Parathyroid adenoma (tissue), 2 donors: ENCODE measurements around the gene MPPED1.

ENCODE experiments used
- H2AFZ ChIP-seq: fragments of 300-600 bp; sonication (generic); one replicate; pipeline ENCODE4 v1.7.0; 2017; ENCODE audit warnings: antibody characterized with exemption, mild to moderate bottlenecking
- H3K27ac ChIP-seq: fragments of 300-600 bp; sonication (generic); one replicate; pipeline ENCODE4 v1.7.0; 2017
- H3K27me3 ChIP-seq: fragments of 300-600 bp; sonication (generic); one replicate; pipeline ENCODE4 v1.7.0; 2017; ENCODE audit warnings: low read length; ENCODE audit not compliant: control insufficient read depth, insufficient read depth
- H3K36me3 ChIP-seq: fragments of 300-600 bp; sonication (generic); one replicate; pipeline ENCODE4 v1.7.0; 2017; ENCODE audit warnings: low read length; ENCODE audit not compliant: control insufficient read depth, insufficient read depth
- H3K4me1 ChIP-seq: fragments of 300-600 bp; sonication (generic); one replicate; pipeline ENCODE4 v1.7.0; 2017; ENCODE audit warnings: control low read depth
- H3K4me2 ChIP-seq: fragments of 300-600 bp; sonication (generic); one replicate; pipeline ENCODE4 v1.7.0; 2017; ENCODE audit warnings: low read length
- H3K4me3 ChIP-seq: fragments of 300-600 bp; sonication (generic); one replicate; pipeline ENCODE4 v1.7.0; 2017; ENCODE audit warnings: low read depth, low read length
- H3K79me2 ChIP-seq: fragments of 300-600 bp; sonication (generic); one replicate; pipeline ENCODE4 v1.7.0; 2017; ENCODE audit warnings: control low read depth
- H3K9ac ChIP-seq: fragments of 300-600 bp; sonication (generic); one replicate; pipeline ENCODE4 v1.7.0; 2017; ENCODE audit warnings: mild to moderate bottlenecking
- H3K9me3 ChIP-seq: fragments of 300-600 bp; sonication (generic); one replicate; pipeline ENCODE4 v1.7.0; 2017; ENCODE audit warnings: low read length; ENCODE audit not compliant: control insufficient read depth
- CTCF ChIP-seq: fragments of 300-600 bp; sonication (generic); IDR thresholded peaks from one replicate; pipeline ENCODE4 v1.7.0; 2017; ENCODE audit warnings: antibody characterized with exemption, mild to moderate bottlenecking
- donor health status: primary hyperparathyroidism.

The MPPED1 gene

GRCh38 chr22:43411869-43412807 lies at the start of gene MPPED1:
Gene MPPED1, plus strand, starts transcription at chr22:43412014. Its CDS starts 12,972 bp downstream, at chr22:43424986.
- Histone ChIP-seq H3K79me2 (no peaks in the 10 kb centered on the region), H3K27ac (no peak within 1 kb of the TSS), H3K36me3 (no peaks in the 10 kb centered on the region), H3K4me1 (no peaks in the 10 kb centered on the region), H3K9ac (no peak within 1 kb of the TSS), H3K4me2 (no peak within 1 kb of the TSS), H3K4me3 (no peak within 1 kb of the TSS), H3K9me3 (no peaks in the 10 kb centered on the region), H3K27me3 (no peaks in the 10 kb centered on the region), H2AFZ (peak within 1 kb of the TSS; percentile 66)
- TF ChIP-seq CTCF: no peak

- no peak overlapping the region for H3K4me3 ChIP-seq
- H2AFZ ChIP-seq: no peak overlapping the region
- no peak overlapping the region for H3K4me2 ChIP-seq
- H3K79me2 ChIP-seq: no peaks in the 10 kb centered on the region
- H3K36me3 ChIP-seq: no peaks in the 10 kb centered on the region
- no peaks in the 10 kb centered on the region for H3K27me3 ChIP-seq
- H3K27ac ChIP-seq: no peak overlapping the region
- no peak for TF ChIP-seq CTCF
- no peaks in the 10 kb centered on the region for H3K9me3 ChIP-seq
- H3K4me1 ChIP-seq: no peaks in the 10 kb centered on the region
- no peak overlapping the region for H3K9ac ChIP-seq
Observed at GRCh38 chr22:43363315-43364168, 48.3 kb upstream of the MPPED1 start.

- no peak overlapping the region for H3K27ac ChIP-seq
- H3K4me2 ChIP-seq: no peak overlapping the region
- H3K79me2 ChIP-seq: no peaks in the 10 kb centered on the region
- H3K9ac ChIP-seq: no peak overlapping the region
- H3K27me3 ChIP-seq: no peaks in the 10 kb centered on the region
- no peak for TF ChIP-seq CTCF
- no peak overlapping the region for H2AFZ ChIP-seq
- H3K36me3 ChIP-seq: no peaks in the 10 kb centered on the region
- no peak overlapping the region for H3K4me3 ChIP-seq
- no peaks in the 10 kb centered on the region for H3K4me1 ChIP-seq
- no peaks in the 10 kb centered on the region for H3K9me3 ChIP-seq
Observed at GRCh38 chr22:43364169-43364435, 47.7 kb upstream of the MPPED1 start.

GRCh38 chr22:43365715-43366440 lies 45.9 kb upstream of the MPPED1 start:
- Histone ChIP-seq H3K9ac (no peak overlapping the region), H3K79me2 (no peaks in the 10 kb centered on the region), H2AFZ (peak overlapping the region; percentile 25), H3K9me3 (no peaks in the 10 kb centered on the region), H3K4me2 (no peak overlapping the region), H3K27me3 (no peaks in the 10 kb centered on the region), H3K4me1 (peaks cover 3% of the 10 kb centered on the region), H3K27ac (no peak overlapping the region), H3K36me3 (no peaks in the 10 kb centered on the region), H3K4me3 (no peak overlapping the region)
- peak; percentile 21 for TF ChIP-seq CTCF
